ENCODE data around the gene PTPN3.

PTPN3 gene

GRCh38 chr9:109428854-109429253, 69.3 kb downstream of the PTPN3 start:
- no peak for DNase-seq (ENCODE audit: low read depth in 2 of 2)
- TF ChIP-seq CTCF (IDR thresholded peaks at IDR 0.05; ENCODE audit: low read depth, low read length) = no peak
- H3K4me3 ChIP-seq (replicated peaks in 1 of 2; ENCODE audit: low read depth in 2 of 2, low read length in 2 of 2) = no peak overlapping the region

- H3K4me3 ChIP-seq (replicated peaks in 1 of 2; ENCODE audit: low read depth in 2 of 2, low read length in 2 of 2) = no peak overlapping the region
- DNase-seq (ENCODE audit: low read depth in 2 of 2) = no peak
- no peak for TF ChIP-seq CTCF (IDR thresholded peaks at IDR 0.05; ENCODE audit: low read depth, low read length)
These were observed 70.2 kb downstream of the PTPN3 start for GRCh38 chr9:109427886-109428285.

- DNase-seq (ENCODE audit: low read depth in 2 of 2) = no peak
- H3K4me3 ChIP-seq (replicated peaks in 1 of 2; ENCODE audit: low read depth in 2 of 2, low read length in 2 of 2) = no peak overlapping the region
- no peak for TF ChIP-seq CTCF (IDR thresholded peaks at IDR 0.05; ENCODE audit: low read depth, low read length)
These were observed 71.3 kb downstream of the PTPN3 start for GRCh38 chr9:109426626-109427402.

- DNase-seq (ENCODE audit: low read depth in 2 of 2) = no peak
- no peak for TF ChIP-seq CTCF (IDR thresholded peaks at IDR 0.05; ENCODE audit: low read depth, low read length)
- H3K4me3 ChIP-seq (replicated peaks in 1 of 2; ENCODE audit: low read depth in 2 of 2, low read length in 2 of 2) = no peak overlapping the region
These were observed 73.5 kb downstream of the PTPN3 start for GRCh38 chr9:109424618-109425017.

GRCh38 chr9:109423877-109424276, 74.2 kb downstream of the PTPN3 start:
- no peak for TF ChIP-seq CTCF (IDR thresholded peaks at IDR 0.05; ENCODE audit: low read depth, low read length)
- DNase-seq (ENCODE audit: low read depth in 2 of 2) = peak in 1 of 2 donors; percentile 21
- H3K4me3 ChIP-seq (replicated peaks in 1 of 2; ENCODE audit: low read depth in 2 of 2, low read length in 2 of 2) = no peak overlapping the region

- no peak for DNase-seq (ENCODE audit: low read depth in 2 of 2)
- no peak overlapping the region for H3K4me3 ChIP-seq (replicated peaks in 1 of 2; ENCODE audit: low read depth in 2 of 2, low read length in 2 of 2)
- no peak for TF ChIP-seq CTCF (IDR thresholded peaks at IDR 0.05; ENCODE audit: low read depth, low read length)
These were observed 75.5 kb downstream of the PTPN3 start for GRCh38 chr9:109422641-109423040.

Data from cardiac fibroblast (primary cell).